Brain microvascular endothelial cell (primary cell): ENCODE data around the gene TNS4.

ENCODE experiments used
- DNase-seq: peaks from one replicate; pipeline ENCODE4 v3.0.0-alpha.2; 2020
- H3K27ac ChIP-seq: fragments of 250-450 bp; sonication (Bioruptor Pico); 2 replicates; pipeline ENCODE4 v1.5.1; 2020; ENCODE audit warnings: mild to moderate bottlenecking, moderate library complexity
- H3K27me3 ChIP-seq: fragments of 250-450 bp; sonication (Bioruptor Pico); replicated peaks from 2 replicates; pipeline ENCODE4 v1.5.1; 2020; ENCODE audit warnings: mild to moderate bottlenecking
- H3K36me3 ChIP-seq: fragments of 250-450 bp; sonication (Bioruptor Pico); replicated peaks from 2 replicates; pipeline ENCODE4 v1.5.1; 2020; ENCODE audit warnings: mild to moderate bottlenecking
- H3K4me3 ChIP-seq: 2 replicates; pipeline ENCODE4 v1.5.1; 2011; ENCODE audit warnings: low read depth, mild to moderate bottlenecking, control low read depth, low read length, moderate library complexity
- CTCF ChIP-seq: IDR thresholded peaks from 2 replicates; pipeline ENCODE4 v1.5.1; 2011; ENCODE audit warnings: low read depth, mild to moderate bottlenecking, moderate library complexity, low read length, control low read depth, inconsistent platforms; ENCODE audit errors: missing control alignments
- in situ Hi-C: cut with HindIII; loops from 2 replicates; pipeline ENCODE4 v1.10.0; 2017; ENCODE audit warnings: low sequenced_read_pairs, low pct_ligation_motif_present

TNS4 gene

GRCh38 chr17:40472733-40473452 is 28.5 kb downstream of the TNS4 start:
- in situ Hi-C loops, result no loop called here
- DNase-seq, result peak; percentile 55
- Histone ChIP-seq H3K27ac (no peak overlapping the region), H3K4me3 (no peak overlapping the region), H3K27me3 (no peaks in the 10 kb centered on the region), H3K36me3 (no peaks in the 10 kb centered on the region)
- no peak for TF ChIP-seq CTCF

- Histone ChIP-seq H3K27ac (peak overlapping the region; percentile 91), H3K4me3 (no peak overlapping the region), H3K27me3 (no peaks in the 10 kb centered on the region), H3K36me3 (no peaks in the 10 kb centered on the region)
- DNase-seq, result no peak
- no peak for TF ChIP-seq CTCF
- in situ Hi-C loops, result no loop called here
Observed at GRCh38 chr17:40471846-40472732, 29.3 kb downstream of the TNS4 start.

GRCh38 chr17:40470932-40471828 is 30.2 kb downstream of the TNS4 start:
- Histone ChIP-seq H3K27me3 (no peaks in the 10 kb centered on the region), H3K27ac (peak overlapping the region; percentile 91), H3K4me3 (no peak overlapping the region), H3K36me3 (no peaks in the 10 kb centered on the region)
- TF ChIP-seq CTCF, result no peak
- DNase-seq, result peak; percentile 90
- in situ Hi-C loops, result no loop called here

- in situ Hi-C loops, result no loop called here
Observed at GRCh38 chr17:40469805-40470675, 31.4 kb downstream of the TNS4 start.

More at GRCh38 chr17:40469805-40470675, 31.4 kb downstream of the TNS4 start:
- H3K4me3 ChIP-seq, result no peak overlapping the region
- no peak for DNase-seq
- no peaks in the 10 kb centered on the region for H3K27me3 ChIP-seq
- TF ChIP-seq CTCF, result no peak
- no peaks in the 10 kb centered on the region for H3K36me3 ChIP-seq
- peak overlapping the region; percentile 91 for H3K27ac ChIP-seq
